HEK293 (cell line): ENCODE results near the gene CRIP2.

ENCODE experiments used
- CTCF ChIA-PET: fragments of 350-600 bp; formaldehyde crosslinking; extraction: SDS; loops from one replicate; lab custom pipeline; 2021; ENCODE audit warnings: antibody characterized with exemption; lab: Yijun Ruan, JAX
- POLR2A ChIA-PET: fragments of 300-600 bp; formaldehyde crosslinking; extraction: SDS; loops from one replicate; lab custom pipeline; 2020; ENCODE audit warnings: antibody characterized with exemption, inconsistent platforms; lab: Yijun Ruan, JAX
- H3K27ac ChIP-seq: fragments of 200-500 bp; sonication (Bioruptor generic); 2 replicates; pipeline ENCODE4 v1.5.1; 2014; ENCODE audit warnings: low read depth, low read length, control low read depth, inconsistent platforms; ENCODE audit errors: extremely low read depth
- H3K36me3 ChIP-seq, 2 experiments: fragments of 200-500 bp in 1 of 2; sonication (Bioruptor generic) in 1 of 2; 1 replicate in 1 of 2; 2 replicates in 1 of 2; pipeline ENCODE4 v1.5.1; 2014 to 2017; ENCODE audit warnings: inconsistent platforms in 2 of 2, low read length in 2 of 2; ENCODE audit not compliant: control insufficient read depth in 2 of 2, insufficient read depth in 1 of 2
- H3K4me1 ChIP-seq: fragments of 200-500 bp; sonication (Bioruptor generic); 2 replicates; pipeline ENCODE4 v1.5.1; 2014; ENCODE audit warnings: mild to moderate bottlenecking, low read length, inconsistent platforms; ENCODE audit not compliant: control insufficient read depth, insufficient read depth
- H3K4me3 ChIP-seq: 2 replicates; pipeline ENCODE4 v1.5.1; 2011; ENCODE audit warnings: low read depth, mild to moderate bottlenecking, control low read depth, low read length, moderate library complexity
- H3K9me3 ChIP-seq: fragments of 200-500 bp; sonication (Bioruptor generic); 2 replicates; pipeline ENCODE4 v1.5.1; 2014; ENCODE audit warnings: low read depth, low read length, inconsistent platforms; ENCODE audit not compliant: control insufficient read depth, insufficient read depth
- FEZF1 ChIP-seq: fragments of 450-650 bp; formaldehyde crosslinking; IDR thresholded peaks from 2 replicates; pipeline ENCODE4 v1.5.1; 2016; ENCODE audit warnings: missing biosample characterization, missing genetic modification characterization
- HOXA7 ChIP-seq: sonication (generic); formaldehyde crosslinking; IDR thresholded peaks from 2 replicates; pipeline ENCODE4 v1.8.1; 2022; ENCODE audit warnings: missing genetic modification reagents, borderline replicate concordance
- HOXD13 ChIP-seq: sonication (generic); formaldehyde crosslinking; IDR thresholded peaks from 2 replicates; pipeline ENCODE4 v1.8.0; 2022; ENCODE audit warnings: missing genetic modification reagents, borderline replicate concordance
- KLF1 ChIP-seq: fragments of 450-650 bp; formaldehyde crosslinking; IDR thresholded peaks from 2 replicates; pipeline ENCODE4 v1.5.1; 2016; ENCODE audit warnings: missing biosample characterization, missing genetic modification characterization
- OVOL3 ChIP-seq: fragments of 450-650 bp; formaldehyde crosslinking; IDR thresholded peaks from 2 replicates; pipeline ENCODE4 v1.5.1; 2016; ENCODE audit warnings: missing biosample characterization, missing genetic modification characterization
- PRDM6 ChIP-seq: fragments of 450-650 bp; formaldehyde crosslinking; IDR thresholded peaks from 2 replicates; pipeline ENCODE4 v1.5.1; 2017; ENCODE audit warnings: missing biosample characterization, missing genetic modification characterization
- REPIN1 ChIP-seq: fragments of 450-650 bp; formaldehyde crosslinking; IDR thresholded peaks from 2 replicates; pipeline ENCODE4 v1.5.1; 2017; ENCODE audit warnings: missing biosample characterization, missing genetic modification characterization, low read depth
- WT1 ChIP-seq: fragments of 450-650 bp; formaldehyde crosslinking; IDR thresholded peaks from 2 replicates; pipeline ENCODE4 v1.5.1; 2016; ENCODE audit warnings: missing biosample characterization, missing genetic modification characterization
- ZBTB1 ChIP-seq: fragments of 450-650 bp; formaldehyde crosslinking; IDR thresholded peaks from 2 replicates; pipeline ENCODE4 v1.5.1; 2016; ENCODE audit warnings: missing biosample characterization, missing genetic modification characterization
- ZBTB48 ChIP-seq: fragments of 450-650 bp; formaldehyde crosslinking; IDR thresholded peaks from 2 replicates; pipeline ENCODE4 v1.5.1; 2016; ENCODE audit warnings: missing biosample characterization, missing genetic modification characterization
- ZBTB8A ChIP-seq: fragments of 450-650 bp; formaldehyde crosslinking; IDR thresholded peaks from 2 replicates; pipeline ENCODE4 v1.5.1; 2016; ENCODE audit warnings: missing biosample characterization, missing genetic modification characterization
- ZFP3 ChIP-seq: fragments of 450-650 bp; formaldehyde crosslinking; IDR thresholded peaks from 2 replicates; pipeline ENCODE4 v1.5.1; 2016; ENCODE audit warnings: low read depth, missing biosample characterization, missing genetic modification characterization
- ZIC2 ChIP-seq: fragments of 450-650 bp; formaldehyde crosslinking; IDR thresholded peaks from 2 replicates; pipeline ENCODE4 v1.5.1; 2016; ENCODE audit warnings: missing biosample characterization, missing genetic modification characterization
- ZNF114 ChIP-seq: fragments of 450-650 bp; formaldehyde crosslinking; IDR thresholded peaks from 2 replicates; pipeline ENCODE4 v1.5.0; 2017; ENCODE audit warnings: missing biosample characterization, missing genetic modification characterization
- ZNF175 ChIP-seq: fragments of 450-650 bp; formaldehyde crosslinking; IDR thresholded peaks from 2 replicates; pipeline ENCODE4 v1.5.1; 2016; ENCODE audit warnings: missing biosample characterization, missing genetic modification characterization
- ZNF394 ChIP-seq: fragments of 450-650 bp; formaldehyde crosslinking; IDR thresholded peaks from 2 replicates; pipeline ENCODE4 v1.5.1; 2016; ENCODE audit warnings: missing biosample characterization, missing genetic modification characterization, mild to moderate bottlenecking, moderate library complexity, borderline replicate concordance
- ZNF433 ChIP-seq: fragments of 450-650 bp; formaldehyde crosslinking; IDR thresholded peaks from 2 replicates; pipeline ENCODE4 v1.5.1; 2016; ENCODE audit warnings: missing biosample characterization, missing genetic modification characterization, low read depth
- ZNF473 ChIP-seq: fragments of 450-650 bp; formaldehyde crosslinking; IDR thresholded peaks from 2 replicates; pipeline ENCODE4 v1.5.1; 2017; ENCODE audit warnings: missing biosample characterization, missing genetic modification characterization
- ZNF48 ChIP-seq: fragments of 450-650 bp; formaldehyde crosslinking; IDR thresholded peaks from 2 replicates; pipeline ENCODE4 v1.5.1; 2016; ENCODE audit warnings: missing biosample characterization, missing genetic modification characterization
- ZNF510 ChIP-seq: fragments of 450-650 bp; formaldehyde crosslinking; IDR thresholded peaks from 2 replicates; pipeline ENCODE4 v1.5.1; 2018; ENCODE audit warnings: mild to moderate bottlenecking, missing genetic modification characterization, missing biosample characterization; ENCODE audit not compliant: insufficient replicate concordance
- ZNF549 ChIP-seq: fragments of 450-650 bp; IDR thresholded peaks from 2 replicates; pipeline ENCODE4 v1.5.1; 2018; ENCODE audit warnings: missing biosample characterization, missing genetic modification characterization, mild to moderate bottlenecking, inconsistent platforms, moderate library complexity
- ZNF600 ChIP-seq: fragments of 450-650 bp; formaldehyde crosslinking; IDR thresholded peaks from 2 replicates; pipeline ENCODE4 v1.5.1; 2016; ENCODE audit warnings: missing biosample characterization, missing genetic modification characterization
- ZNF677 ChIP-seq: fragments of 450-650 bp; IDR thresholded peaks from 2 replicates; pipeline ENCODE4 v1.5.0; 2018; ENCODE audit warnings: missing biosample characterization, mild to moderate bottlenecking, missing genetic modification characterization, moderate library complexity
- ZNF747 ChIP-seq: fragments of 450-650 bp; formaldehyde crosslinking; IDR thresholded peaks from 2 replicates; pipeline ENCODE4 v1.5.1; 2016; ENCODE audit warnings: missing biosample characterization, missing genetic modification characterization
- ZNF837 ChIP-seq: fragments of 450-650 bp; formaldehyde crosslinking; IDR thresholded peaks from 2 replicates; pipeline ENCODE4 v1.5.1; 2016; ENCODE audit warnings: missing biosample characterization, missing genetic modification characterization
- ZSCAN30 ChIP-seq: fragments of 450-650 bp; IDR thresholded peaks from 2 replicates; pipeline ENCODE4 v1.5.1; 2018; ENCODE audit warnings: missing biosample characterization, mild to moderate bottlenecking, missing genetic modification characterization, moderate library complexity
- TF ChIP-seq, protein P1 (sequence below): fragments of 450-650 bp; formaldehyde crosslinking; IDR thresholded peaks from 2 replicates; pipeline ENCODE4 v1.5.1; 2017; ENCODE audit warnings: missing biosample characterization, missing genetic modification characterization

CRIP2 gene

GRCh38 chr14:105503296-105503640 lies 28.6 kb downstream of the CRIP2 start:
- H3K27ac ChIP-seq: no peak overlapping the region
- no peaks in the 10 kb centered on the region for H3K9me3 ChIP-seq
- TF ChIP-seq ZNF114 (tag by site-specific recombination) (no peak), ZIC2 (tag by site-specific recombination) (no peak), HOXD13 (CRISPR knock-in tag) (no peak), ZNF747 (tag by site-specific recombination) (no peak), OVOL3 (tag by site-specific recombination) (no peak), ZNF600 (tag by site-specific recombination) (no peak), ZBTB48 (tag by site-specific recombination) (no peak), ZNF394 (tag by site-specific recombination) (no peak), ZFP3 (tag by site-specific recombination) (no peak), ZNF473 (tag by site-specific recombination) (no peak), ZNF175 (tag by site-specific recombination) (no peak), ZNF48 (tag by site-specific recombination) (no peak), ZNF433 (tag by site-specific recombination) (no peak), KLF1 (tag by site-specific recombination) (no peak), WT1 (tag by site-specific recombination) (no peak), HOXA7 (CRISPR knock-in tag) (no peak)
- no peaks in the 10 kb centered on the region for H3K36me3 ChIP-seq
- no peak overlapping the region for H3K4me3 ChIP-seq
- H3K4me1 ChIP-seq: no peaks in the 10 kb centered on the region
- CTCF ChIA-PET: no interaction called here
- POLR2A ChIA-PET: no interaction called here

DNA sequence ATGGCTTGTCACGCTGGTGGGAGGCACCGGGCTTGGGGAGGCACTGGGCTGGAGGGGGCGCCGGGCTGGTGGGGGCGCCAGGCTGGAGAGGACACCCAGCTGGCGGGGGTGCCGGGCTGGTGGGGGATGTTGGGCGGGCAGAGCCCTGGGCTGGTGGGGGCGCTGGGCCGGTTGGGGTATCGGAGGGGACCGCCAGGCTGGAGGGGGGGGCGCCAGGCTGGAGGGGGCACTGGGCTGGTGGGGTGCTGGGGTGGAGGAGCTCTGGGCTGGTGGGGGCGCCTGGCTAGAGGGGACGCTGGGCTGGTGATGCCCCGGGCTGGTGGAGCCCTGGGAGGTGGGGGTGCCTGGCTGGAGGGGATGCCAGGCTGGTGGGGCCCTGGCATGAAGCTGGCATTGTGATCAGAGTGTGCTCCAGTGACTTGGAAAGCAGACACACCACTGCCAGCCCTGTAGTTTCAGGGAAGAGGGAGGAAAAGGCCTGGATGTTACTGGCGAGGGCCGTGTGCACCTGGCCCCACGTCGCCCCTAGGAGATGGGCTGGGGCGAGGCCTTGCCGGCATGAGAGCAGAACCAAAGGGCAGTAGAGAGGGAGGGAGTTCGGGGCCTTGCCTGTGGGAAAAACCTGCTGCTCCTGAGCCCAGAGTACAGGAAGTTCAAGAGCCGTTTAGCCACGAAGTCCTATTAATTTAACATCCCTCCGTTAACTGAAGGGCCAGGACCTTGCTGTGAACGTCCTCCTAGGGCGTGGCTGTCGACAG lies 29.5 kb downstream of the CRIP2 start:
- Histone ChIP-seq H3K36me3 (no peaks in the 10 kb centered on the region), H3K4me3 (no peak overlapping the region), H3K27ac (no peak overlapping the region), H3K4me1 (no peaks in the 10 kb centered on the region), H3K9me3 (no peaks in the 10 kb centered on the region)
- TF ChIP-seq, protein P1, sequence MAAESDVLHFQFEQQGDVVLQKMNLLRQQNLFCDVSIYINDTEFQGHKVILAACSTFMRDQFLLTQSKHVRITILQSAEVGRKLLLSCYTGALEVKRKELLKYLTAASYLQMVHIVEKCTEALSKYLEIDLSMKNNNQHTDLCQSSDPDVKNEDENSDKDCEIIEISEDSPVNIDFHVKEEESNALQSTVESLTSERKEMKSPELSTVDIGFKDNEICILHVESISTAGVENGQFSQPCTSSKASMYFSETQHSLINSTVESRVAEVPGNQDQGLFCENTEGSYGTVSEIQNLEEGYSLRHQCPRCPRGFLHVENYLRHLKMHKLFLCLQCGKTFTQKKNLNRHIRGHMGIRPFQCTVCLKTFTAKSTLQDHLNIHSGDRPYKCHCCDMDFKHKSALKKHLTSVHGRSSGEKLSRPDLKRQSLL (tag by site-specific recombination): no peak
- TF ChIP-seq ZBTB8A: no peak
- TF ChIP-seq ZNF510 (tag by site-specific recombination): no peak
- TF ChIP-seq PRDM6: no peak
- no peak for TF ChIP-seq REPIN1 (tag by site-specific recombination)
- no peak for TF ChIP-seq ZNF677
- no peak for TF ChIP-seq FEZF1 (tag by site-specific recombination)
- TF ChIP-seq ZNF549: no peak
- TF ChIP-seq ZBTB1 (tag by site-specific recombination): no peak
- no peak for TF ChIP-seq ZNF837 (tag by site-specific recombination)
- TF ChIP-seq ZSCAN30 (tag by site-specific recombination): no peak
- POLR2A ChIA-PET: no interaction called here
- CTCF ChIA-PET: no interaction called here
